GM18951 (cell line): ENCODE results near the gene AKAP6.
"Not testable (repeated sequence)": the region's sequence is repeated elsewhere in the genome, so short reads cannot be mapped to it uniquely, and the experiment has no call there.

Experiments
- POLR2A ChIP-seq: IDR thresholded peaks from 4 replicates; pipeline ENCODE4 v1.6.1; 2011; ENCODE audit warnings: mild to moderate bottlenecking; ENCODE audit not compliant: insufficient read length, insufficient read depth; ENCODE audit errors: extremely low read depth
- in situ Hi-C: fragments of 300-500 bp; cut with MboI; formaldehyde crosslinking; loops from one replicate; pipeline ENCODE4 v1.12.0; 2022; ENCODE audit warnings: low sequenced_read_pairs, mixed read lengths, inconsistent platforms; ENCODE audit not compliant: unreplicated experiment

The AKAP6 gene

DNA sequence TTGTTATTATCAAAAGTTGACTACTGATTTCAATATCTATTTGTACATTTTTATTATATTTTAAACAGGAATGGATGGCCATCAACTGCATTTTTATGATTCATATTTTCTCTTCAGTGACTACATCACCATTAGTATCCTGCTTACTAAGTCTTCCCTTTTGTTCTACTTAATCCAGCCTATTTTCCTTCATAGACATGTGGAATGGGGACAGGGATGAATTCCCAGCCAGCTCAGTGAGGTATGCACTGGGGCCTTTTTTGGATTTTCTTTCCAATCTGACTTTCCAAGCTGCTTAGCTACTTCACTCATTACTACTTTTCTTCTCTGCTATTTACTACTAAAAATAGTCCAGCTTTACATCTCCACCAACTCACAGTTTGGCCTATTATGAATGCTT, 38.4 kb downstream of the AKAP6 start:
- in situ Hi-C loops = no loop called here
- TF ChIP-seq POLR2A = no peak

DNA sequence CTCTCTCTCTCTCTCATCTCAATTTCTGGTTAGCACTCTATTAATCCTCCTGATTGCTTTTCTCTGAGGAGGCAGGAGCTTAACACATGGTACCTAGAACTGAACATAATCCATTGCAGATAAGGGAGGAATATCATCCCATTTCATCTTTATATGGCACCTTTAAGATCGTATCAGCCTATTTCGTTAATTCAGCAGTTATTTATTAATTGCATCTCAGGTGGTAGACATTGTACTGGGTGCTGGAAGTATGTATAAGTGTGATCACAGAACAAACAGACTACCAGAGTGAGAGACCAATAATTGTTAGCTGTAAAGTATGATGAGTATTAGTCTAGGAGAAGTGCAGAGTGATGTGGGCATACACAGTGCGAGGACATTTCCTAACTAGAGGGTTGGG, 39.0 kb downstream of the AKAP6 start:
- in situ Hi-C loops = no loop called here
- TF ChIP-seq POLR2A = no peak

GRCh38 chr14:32370714-32371113, 41.6 kb downstream of the AKAP6 start:
- in situ Hi-C loops = no loop called here
- TF ChIP-seq POLR2A = no peak

GRCh38 chr14:32372154-32372553, 43.1 kb downstream of the AKAP6 start:
- no peak for TF ChIP-seq POLR2A
- in situ Hi-C loops = no loop called here

DNA sequence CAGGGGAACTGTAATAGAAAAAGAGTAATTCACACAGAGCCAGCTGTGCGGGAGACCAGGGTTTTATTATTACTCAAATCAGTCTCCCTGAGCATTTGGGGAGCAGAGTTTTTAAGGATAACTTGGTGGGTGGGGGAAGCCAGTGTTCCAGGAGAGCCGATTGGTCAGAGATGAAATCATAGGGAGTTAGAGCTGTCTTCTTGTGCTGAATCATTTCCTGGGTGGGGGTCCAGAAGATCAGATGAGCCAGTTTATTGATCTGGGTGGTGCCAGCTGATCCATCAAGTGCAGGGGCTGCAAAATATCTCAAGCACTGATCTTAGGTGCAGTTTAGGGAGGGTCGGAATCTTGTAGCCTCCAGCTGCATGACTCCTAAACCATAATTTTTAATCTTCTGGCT, 44.1 kb downstream of the AKAP6 start:
- in situ Hi-C loops = not testable (repeated sequence)

GRCh38 chr14:32374155-32374554, 45.1 kb downstream of the AKAP6 start:
- no peak for TF ChIP-seq POLR2A
- in situ Hi-C loops = no loop called here

DNA sequence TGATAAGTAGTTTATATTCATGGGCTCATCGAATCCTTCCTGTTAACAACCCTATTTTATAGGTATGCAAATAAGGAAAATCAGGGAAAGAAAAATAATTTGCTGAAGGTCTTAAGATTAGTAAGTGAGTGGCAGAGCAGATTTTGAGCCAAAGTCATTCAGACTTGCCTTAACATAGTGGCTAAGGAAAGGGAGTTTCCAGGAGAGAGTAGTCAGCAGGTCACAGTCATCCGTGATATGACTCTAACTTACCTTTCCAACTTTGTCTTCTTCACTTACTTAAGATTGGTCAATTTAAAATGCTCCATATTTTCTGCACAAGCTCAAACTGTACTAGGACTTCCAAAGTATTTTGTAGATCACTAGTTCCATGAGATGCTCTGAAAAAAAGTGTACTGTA, 46.6 kb downstream of the AKAP6 start:
- no peak for TF ChIP-seq POLR2A
- in situ Hi-C loops = no loop called here

DNA sequence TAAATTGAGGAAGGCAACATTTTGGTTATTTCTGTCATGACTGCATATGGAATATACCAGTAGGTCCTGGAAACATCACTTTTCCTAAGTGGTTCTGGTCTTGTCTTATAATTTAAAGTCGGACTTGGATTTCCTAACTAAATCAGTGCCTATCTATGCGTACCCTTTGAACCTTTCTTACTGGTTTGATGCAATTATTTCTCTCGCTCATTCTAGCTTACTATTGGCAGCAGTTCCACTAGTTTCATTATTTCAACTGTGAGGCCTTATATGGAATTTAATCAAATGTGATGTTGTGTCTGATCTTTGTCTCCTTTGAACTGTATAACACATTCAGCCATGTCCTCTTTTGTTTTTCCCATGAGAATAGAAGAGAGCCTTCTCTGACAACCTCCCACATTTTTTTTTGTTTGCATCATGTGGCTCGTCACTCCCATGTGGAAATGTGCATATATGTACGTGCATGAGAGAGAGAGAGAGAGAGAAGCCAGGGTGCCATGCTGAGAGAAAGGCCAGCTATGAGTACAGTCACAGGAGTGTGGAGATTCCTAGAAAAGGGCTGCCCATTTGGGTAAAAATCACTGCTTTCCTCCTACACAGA, 48.0 kb downstream of the AKAP6 start:
- TF ChIP-seq POLR2A = no peak
- in situ Hi-C loops = no loop called here

GRCh38 chr14:32378284-32378683, 49.2 kb downstream of the AKAP6 start:
- in situ Hi-C loops = no loop called here
- no peak for TF ChIP-seq POLR2A

- in situ Hi-C loops = no loop called here
- TF ChIP-seq POLR2A = no peak
These were observed 50.3 kb downstream of the AKAP6 start for GRCh38 chr14:32379447-32379846.

DNA sequence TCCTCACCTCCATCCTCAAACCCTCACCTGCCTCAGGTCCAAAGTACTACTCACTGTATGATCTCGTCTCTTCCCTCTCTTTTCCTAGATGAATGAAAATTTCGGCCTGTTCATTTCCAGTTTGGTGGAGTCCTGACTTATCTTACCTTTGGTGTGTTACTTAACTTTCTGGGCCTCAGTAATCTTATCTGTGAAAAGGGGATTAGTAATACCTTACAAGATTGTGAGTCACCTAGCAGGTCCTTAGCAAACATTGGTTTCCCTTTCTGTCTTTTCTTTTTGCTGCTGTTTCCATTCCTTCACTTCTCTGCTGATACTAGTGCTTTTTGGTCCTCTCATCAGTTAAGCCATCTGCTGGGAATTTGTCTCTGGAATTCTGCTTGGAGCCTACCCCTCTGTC, 52.8 kb downstream of the AKAP6 start:
- TF ChIP-seq POLR2A = no peak

GRCh38 chr14:32382704-32383103, 53.6 kb downstream of the AKAP6 start:
- in situ Hi-C loops = no loop called here
- no peak for TF ChIP-seq POLR2A

More for the DNA sequence above, 52.8 kb downstream of the AKAP6 start:
- in situ Hi-C loops = no loop called here

DNA sequence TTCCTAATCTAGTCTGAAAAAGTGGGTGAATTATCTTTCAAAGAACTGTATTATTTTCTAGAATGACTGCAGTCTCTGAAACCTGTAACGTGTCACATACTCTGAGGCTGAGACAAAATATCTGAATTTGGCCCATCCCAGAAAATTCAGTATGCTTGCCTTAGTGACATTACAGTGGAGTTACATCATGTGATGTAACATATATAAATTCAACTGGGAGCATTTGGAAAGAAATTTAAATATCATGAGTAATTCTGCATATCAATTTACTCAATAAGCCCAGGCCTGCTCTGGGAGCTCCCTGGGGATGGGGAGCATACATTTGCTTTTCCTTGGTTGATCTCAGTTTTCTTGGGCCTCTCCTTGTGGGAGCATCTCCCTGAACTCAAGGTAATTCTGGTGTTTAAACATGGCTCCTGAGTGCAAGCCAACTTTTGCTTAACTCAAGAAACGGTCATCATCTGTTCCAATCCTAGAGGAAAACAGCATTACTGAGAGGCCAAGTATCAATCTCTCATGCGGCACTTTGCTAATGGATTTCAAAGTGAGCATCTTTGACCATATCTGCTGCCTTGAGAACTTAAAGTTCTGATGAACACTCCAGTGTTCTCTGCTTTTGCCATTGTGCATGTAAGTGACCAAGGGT, 54.4 kb downstream of the AKAP6 start:
- TF ChIP-seq POLR2A = no peak
- in situ Hi-C loops = no loop called here

GRCh38 chr14:32384464-32384863, 55.4 kb downstream of the AKAP6 start:
- in situ Hi-C loops = no loop called here
- TF ChIP-seq POLR2A = no peak

DNA sequence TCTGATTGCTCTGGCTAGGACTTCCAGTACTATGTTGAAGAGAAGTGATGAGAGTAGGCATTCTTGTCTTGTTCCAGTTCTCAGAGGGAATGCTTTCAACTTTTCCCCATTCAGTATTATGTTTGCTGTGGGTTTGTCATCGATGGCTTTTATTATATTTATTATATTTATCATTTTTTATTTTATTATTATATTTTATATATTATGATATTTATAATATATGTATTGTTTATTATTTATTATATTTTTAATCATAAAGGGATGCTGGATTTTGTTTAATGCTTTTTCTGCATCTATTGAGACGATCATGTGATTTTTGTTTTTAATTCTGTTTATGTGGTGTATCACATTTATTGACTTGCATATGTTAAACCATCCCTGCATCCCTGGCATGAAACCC, 58.2 kb downstream of the AKAP6 start:
- in situ Hi-C loops = not testable (repeated sequence)

DNA sequence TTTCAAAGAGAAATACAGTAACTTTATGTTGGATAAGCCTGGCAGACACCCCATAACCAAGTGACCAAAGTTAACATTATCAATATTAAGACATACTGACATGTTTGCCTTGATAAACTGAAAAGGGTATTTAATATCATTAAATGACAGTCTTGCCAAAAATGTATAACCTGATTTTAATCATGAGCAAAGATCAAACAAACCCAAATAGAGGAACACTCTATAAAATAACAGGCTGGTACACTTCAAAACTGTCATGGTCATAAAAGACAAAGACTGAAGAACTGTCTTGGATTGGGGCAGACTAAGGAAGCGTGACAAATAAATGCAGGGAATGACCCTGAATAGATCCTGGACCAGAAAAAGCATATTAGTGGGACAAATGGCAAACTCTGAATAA, 64.0 kb downstream of the AKAP6 start:
- no peak for TF ChIP-seq POLR2A
- in situ Hi-C loops = no loop called here
